Activated CD4-positive, alpha-beta T cell treated with anti-CD3 and anti-CD28 coated beads, Interleukin-2, amount 50 U/mL, for 24 hours (primary cell): ENCODE measurements around the gene DOCK1.

Experiments
- DNase-seq, 2 donors: peaks; one replicate each; pipeline ENCODE4 v3.0.0-alpha.2; 2020; ENCODE audit warnings: low read depth in 1 of 2, low spot score in 1 of 2

The DOCK1 gene

DNA sequence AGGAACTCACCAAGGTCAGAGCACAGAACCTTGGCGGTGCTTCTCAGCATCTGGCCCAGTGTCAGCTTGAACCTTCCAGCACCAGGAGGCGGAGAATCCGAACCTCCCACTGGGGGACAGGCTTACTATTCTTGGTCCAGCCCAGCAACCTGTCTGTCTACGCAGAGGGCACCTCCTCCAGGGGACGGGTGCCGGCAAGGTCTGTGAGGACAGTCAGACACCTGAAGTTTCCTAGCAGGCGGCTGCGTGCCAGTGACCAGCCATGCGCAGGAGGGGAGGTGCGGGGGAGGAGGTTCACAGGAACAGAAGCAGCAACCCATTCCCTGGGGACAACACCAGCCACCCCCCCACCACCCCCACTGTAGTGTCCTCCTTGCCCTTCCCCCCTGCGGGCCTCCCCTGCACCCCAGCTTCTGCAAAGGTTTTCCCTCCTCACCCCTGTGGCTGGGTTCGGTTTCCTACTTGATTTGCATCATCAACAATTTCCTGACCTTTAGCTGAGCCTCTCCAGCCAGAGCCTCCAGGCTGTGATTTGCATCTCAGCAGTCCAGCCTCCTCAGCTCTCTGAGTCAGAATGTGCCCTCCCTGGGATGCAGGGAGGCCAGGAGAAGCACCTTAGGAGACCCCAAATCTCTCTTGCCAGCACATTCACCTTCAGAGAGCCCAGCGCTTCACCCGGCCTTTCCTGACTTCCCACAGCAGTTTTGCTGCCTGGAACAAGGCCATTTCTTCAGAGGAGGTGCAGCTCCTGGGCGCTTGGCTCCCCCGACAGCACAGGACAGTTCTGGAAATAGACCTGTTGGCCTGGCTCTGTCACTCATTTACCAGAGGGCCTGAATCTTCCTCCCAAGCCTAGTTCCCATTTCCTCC, 536.4 kb downstream of the DOCK1 start:
- no peak for DNase-seq

GRCh38 chr10:127442220-127442525, 536.9 kb downstream of the DOCK1 start:
- DNase-seq = no peak

GRCh38 chr10:127444155-127444554, 538.9 kb downstream of the DOCK1 start:
- DNase-seq = no peak

- DNase-seq = no peak
Observed at GRCh38 chr10:127447197-127447596, 542.0 kb downstream of the DOCK1 start.

GRCh38 chr10:127449490-127449889, 544.3 kb downstream of the DOCK1 start:
- no peak for DNase-seq

- DNase-seq = no peak
Observed at GRCh38 chr10:127450644-127451043, 545.4 kb downstream of the DOCK1 start.

DNA sequence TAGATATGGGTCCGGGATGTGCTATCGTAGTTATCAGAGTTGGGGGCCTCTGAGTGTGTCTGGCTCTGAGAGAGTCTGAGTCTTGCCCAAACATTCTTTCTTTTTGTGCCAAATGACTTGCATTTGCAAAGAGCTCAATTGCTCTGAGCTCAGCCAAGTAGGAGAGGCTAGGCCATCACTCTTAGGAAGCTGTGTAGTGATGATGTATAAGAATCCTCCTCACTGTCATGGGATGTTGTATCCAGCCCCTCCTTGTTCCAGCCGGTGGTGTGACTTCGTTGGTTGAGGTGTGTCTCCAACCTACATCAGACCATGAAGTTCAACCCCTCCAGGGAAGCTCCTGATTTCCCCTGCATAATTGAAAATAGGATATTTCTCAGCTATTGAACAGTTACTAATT, 546.4 kb downstream of the DOCK1 start:
- no peak for DNase-seq

DNA sequence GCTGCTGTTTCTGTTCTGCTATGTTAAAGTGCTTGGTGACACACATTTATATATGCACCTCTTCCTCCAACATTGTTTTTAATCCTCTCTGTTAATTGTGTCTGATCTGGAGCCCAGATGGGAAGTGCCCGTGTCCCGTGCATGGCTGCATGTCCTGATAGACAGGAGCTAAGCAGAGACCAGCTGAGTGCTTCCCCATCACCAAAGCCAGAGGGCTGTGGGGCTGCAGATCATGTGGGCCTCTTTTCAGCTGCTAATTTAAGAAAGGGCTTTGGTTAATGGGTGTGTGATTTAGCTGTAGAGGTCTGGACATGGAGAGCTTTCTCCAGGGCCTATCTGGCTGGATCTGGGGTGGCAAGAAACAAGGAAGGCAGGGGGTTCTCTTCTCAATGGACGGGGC, 547.3 kb downstream of the DOCK1 start:
- DNase-seq = no peak

- no peak for DNase-seq
Observed at GRCh38 chr10:127453706-127454105, 548.5 kb downstream of the DOCK1 start.

- DNase-seq = no peak
Observed at GRCh38 chr10:127456122-127456521, 550.9 kb downstream of the DOCK1 start.

- DNase-seq = no peak
Observed at GRCh38 chr10:127458016-127458810, 553.0 kb downstream of the DOCK1 start.

DNA sequence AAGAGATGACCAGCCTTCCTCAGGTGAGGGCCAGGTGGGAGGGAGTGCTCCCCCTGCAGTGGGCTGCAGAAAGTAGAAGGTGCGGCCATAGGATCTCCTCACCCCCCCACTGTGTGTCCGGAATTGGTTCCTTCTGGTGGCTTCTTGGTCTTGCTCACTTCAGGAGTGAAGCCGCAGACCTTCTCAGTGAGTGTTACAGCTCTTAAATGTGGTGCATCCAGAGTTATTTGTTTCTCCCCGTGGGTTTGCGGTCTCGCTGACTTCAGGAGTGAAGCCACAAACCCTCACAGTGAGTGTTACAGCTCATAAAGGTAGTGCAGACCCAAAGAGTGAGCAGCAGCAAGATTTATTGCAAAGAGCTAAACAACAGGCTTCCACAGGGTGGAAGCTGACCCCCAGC, 553.6 kb downstream of the DOCK1 start:
- DNase-seq = no peak

GRCh38 chr10:127459918-127460317, 554.7 kb downstream of the DOCK1 start:
- no peak for DNase-seq

- no peak for DNase-seq
Observed at GRCh38 chr10:127462643-127463295, 557.5 kb downstream of the DOCK1 start.

DNA sequence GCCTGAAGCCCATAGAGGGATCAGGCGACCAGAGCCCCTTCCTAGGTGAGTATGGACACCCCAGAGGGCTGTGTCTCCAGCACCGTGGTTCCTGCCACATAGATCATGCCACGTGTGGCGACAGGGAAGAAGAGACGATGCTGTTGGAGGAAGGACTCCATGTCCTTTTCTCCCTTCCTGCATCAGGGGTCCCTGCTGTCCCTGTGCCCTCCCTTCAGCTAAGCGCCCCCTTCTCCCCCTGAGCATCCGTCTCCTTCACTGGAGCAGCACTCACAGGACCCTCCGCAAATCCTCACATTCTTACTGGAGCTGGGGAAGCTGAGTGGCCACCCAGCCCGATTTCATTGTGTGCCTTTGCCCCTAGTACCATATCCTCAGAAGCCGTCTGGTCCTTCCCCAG, 558.3 kb downstream of the DOCK1 start:
- DNase-seq = no peak

GRCh38 chr10:127464561-127464960, 559.3 kb downstream of the DOCK1 start:
- no peak for DNase-seq

DNA sequence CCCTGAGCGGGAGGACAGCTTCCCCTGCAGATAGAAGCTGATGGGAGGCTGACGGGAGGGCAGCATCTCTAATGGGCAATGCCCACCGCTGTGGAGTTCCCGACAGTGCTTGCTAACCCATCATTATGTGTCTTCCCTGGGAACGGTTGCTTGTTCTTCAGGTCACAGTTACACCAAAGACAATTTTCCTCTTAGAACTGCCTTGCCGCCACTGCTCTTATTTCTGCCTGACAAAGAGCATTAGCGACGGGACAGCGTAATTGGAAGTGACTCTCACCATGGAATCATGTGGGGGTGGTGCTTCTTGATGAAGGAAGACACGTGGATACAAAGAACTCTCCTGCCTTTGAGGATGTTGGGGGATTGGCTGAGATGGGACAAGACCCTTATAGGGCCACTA, 562.6 kb downstream of the DOCK1 start:
- no peak for DNase-seq

- no peak for DNase-seq
Observed at GRCh38 chr10:127468632-127469031, 563.4 kb downstream of the DOCK1 start.

DNA sequence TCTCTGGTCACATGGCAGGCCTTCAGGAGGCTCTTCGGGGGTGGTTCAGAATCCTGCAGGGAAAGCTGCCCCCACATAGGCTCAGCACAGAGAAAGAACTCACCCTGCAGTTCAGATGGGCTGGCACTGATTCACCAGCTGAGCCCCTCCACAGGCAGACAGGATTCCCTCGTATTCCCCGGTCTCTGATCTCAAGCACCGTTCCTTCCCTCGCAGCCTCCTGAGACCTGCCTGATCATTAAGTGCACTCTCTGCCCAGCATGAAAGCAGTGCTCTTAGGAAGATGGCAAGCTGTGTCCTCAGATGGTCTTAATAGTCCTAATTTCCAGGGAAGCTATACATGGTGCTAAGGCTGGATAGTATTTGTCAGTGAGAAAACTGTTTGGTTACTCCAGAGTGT, 565.7 kb downstream of the DOCK1 start:
- no peak for DNase-seq

- DNase-seq = no peak
Observed at GRCh38 chr10:127472976-127473375, 567.7 kb downstream of the DOCK1 start.

GRCh38 chr10:127474501-127474900, 569.3 kb downstream of the DOCK1 start:
- no peak for DNase-seq
